Progenitor cell of endocrine pancreas (in vitro differentiated cells): ENCODE measurements around the gene OSBPL10. TPM values are rescaled to one million over a fixed set of nuclear protein-coding genes. Genes with fewer than 3 reads are reported as not detected.

Experiments
- DNase-seq: peaks from one replicate; pipeline ENCODE4 v3.0.0; 2021; ENCODE audit warnings: low spot score; ENCODE audit not compliant: unreplicated experiment
- H3K27ac Mint-ChIP-seq: 2 replicates; pipeline ENCODE4 v1.8.0; 2021; ENCODE audit warnings: mild to moderate bottlenecking, moderate library complexity, mixed read lengths
- H3K27me3 Mint-ChIP-seq: 2 replicates; pipeline ENCODE4 v1.8.0; 2021; ENCODE audit warnings: mixed read lengths
- H3K36me3 Mint-ChIP-seq: 2 replicates; pipeline ENCODE4 v1.8.0; 2022; ENCODE audit warnings: mixed read lengths; ENCODE audit not compliant: insufficient read depth
- H3K4me1 Mint-ChIP-seq: 2 replicates; pipeline ENCODE4 v1.8.0; 2021; ENCODE audit warnings: low read depth, mixed read lengths
- H3K4me3 Mint-ChIP-seq: 2 replicates; pipeline ENCODE4 v1.8.0; 2021; ENCODE audit warnings: low read depth, mild to moderate bottlenecking, moderate library complexity, mixed read lengths
- H3K9me3 Mint-ChIP-seq: 2 replicates; pipeline ENCODE4 v1.8.0; 2021; ENCODE audit warnings: low read depth, mixed read lengths
- total RNA-seq: library from RNA; stranded (reverse); gene quantifications from 2 replicates; pipeline ENCODE4 v1.2.1, GENCODE V29; 2021
- TF ChIP-seq, protein P1 (sequence below): fragments of 200-600 bp; sonication (generic); IDR thresholded peaks from one replicate; pipeline ENCODE4 v1.5.0; 2021; ENCODE audit warnings: antibody characterized with exemption, mild to moderate bottlenecking; ENCODE audit not compliant: unreplicated experiment

OSBPL10 gene
- total RNA-seq, 1 donor from 2014 or later: 25.2 TPM

- Mint-ChIP-seq H3K9me3 (peaks cover 3% of the 10 kb centered on the region), H3K27ac (peak overlapping the region; percentile 64), H3K27me3 (no peaks in the 10 kb centered on the region), H3K36me3 (peaks cover 3% of the 10 kb centered on the region), H3K4me3 (no peak overlapping the region), H3K4me1 (peaks cover 34% of the 10 kb centered on the region)
- TF ChIP-seq, protein P1, sequence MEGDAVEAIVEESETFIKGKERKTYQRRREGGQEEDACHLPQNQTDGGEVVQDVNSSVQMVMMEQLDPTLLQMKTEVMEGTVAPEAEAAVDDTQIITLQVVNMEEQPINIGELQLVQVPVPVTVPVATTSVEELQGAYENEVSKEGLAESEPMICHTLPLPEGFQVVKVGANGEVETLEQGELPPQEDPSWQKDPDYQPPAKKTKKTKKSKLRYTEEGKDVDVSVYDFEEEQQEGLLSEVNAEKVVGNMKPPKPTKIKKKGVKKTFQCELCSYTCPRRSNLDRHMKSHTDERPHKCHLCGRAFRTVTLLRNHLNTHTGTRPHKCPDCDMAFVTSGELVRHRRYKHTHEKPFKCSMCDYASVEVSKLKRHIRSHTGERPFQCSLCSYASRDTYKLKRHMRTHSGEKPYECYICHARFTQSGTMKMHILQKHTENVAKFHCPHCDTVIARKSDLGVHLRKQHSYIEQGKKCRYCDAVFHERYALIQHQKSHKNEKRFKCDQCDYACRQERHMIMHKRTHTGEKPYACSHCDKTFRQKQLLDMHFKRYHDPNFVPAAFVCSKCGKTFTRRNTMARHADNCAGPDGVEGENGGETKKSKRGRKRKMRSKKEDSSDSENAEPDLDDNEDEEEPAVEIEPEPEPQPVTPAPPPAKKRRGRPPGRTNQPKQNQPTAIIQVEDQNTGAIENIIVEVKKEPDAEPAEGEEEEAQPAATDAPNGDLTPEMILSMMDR: no peak
- no peak for DNase-seq
Observed at GRCh38 chr3:31967592-31967991, 13.5 kb downstream of the OSBPL10 start.

- Mint-ChIP-seq H3K27me3 (no peaks in the 10 kb centered on the region), H3K4me3 (no peak overlapping the region), H3K36me3 (peaks cover 3% of the 10 kb centered on the region), H3K9me3 (peaks cover 3% of the 10 kb centered on the region), H3K27ac (no peak overlapping the region), H3K4me1 (peaks cover 34% of the 10 kb centered on the region)
- TF ChIP-seq, protein P1: no peak
- DNase-seq: no peak
Observed at GRCh38 chr3:31966978-31967591, 14.0 kb downstream of the OSBPL10 start.

DNA sequence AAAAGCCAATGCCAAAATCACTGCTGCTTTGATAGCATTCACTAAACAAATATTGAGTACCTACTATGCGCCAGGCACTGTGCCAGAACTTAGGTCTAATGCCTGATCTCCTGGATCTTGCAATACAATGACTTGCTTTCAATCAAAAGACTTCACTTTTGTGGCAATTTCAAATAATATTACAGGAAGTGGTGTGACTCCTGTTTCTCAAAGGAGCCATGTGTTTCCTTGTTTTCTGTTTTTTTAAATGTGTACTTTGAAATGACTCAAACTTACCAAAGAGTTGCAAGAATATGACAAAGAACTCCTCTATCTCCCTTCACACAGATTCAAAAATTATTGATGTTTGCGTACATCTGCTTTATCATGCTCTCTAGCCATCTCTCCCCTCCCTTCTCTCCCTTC lies 18.3 kb downstream of the OSBPL10 start:
- no peaks in the 10 kb centered on the region for H3K27me3 Mint-ChIP-seq
- peaks cover 3% of the 10 kb centered on the region for H3K36me3 Mint-ChIP-seq
- peaks cover 3% of the 10 kb centered on the region for H3K9me3 Mint-ChIP-seq
- no peak overlapping the region for H3K27ac Mint-ChIP-seq
- DNase-seq: no peak
- no peak overlapping the region for H3K4me3 Mint-ChIP-seq
- TF ChIP-seq, protein P1: no peak
- peaks cover 36% of the 10 kb centered on the region for H3K4me1 Mint-ChIP-seq

GRCh38 chr3:31960793-31961431 lies 20.1 kb downstream of the OSBPL10 start:
- peaks cover 27% of the 10 kb centered on the region for H3K4me1 Mint-ChIP-seq
- DNase-seq: no peak
- TF ChIP-seq, protein P1: no peak
- H3K27me3 Mint-ChIP-seq: no peaks in the 10 kb centered on the region
- H3K36me3 Mint-ChIP-seq: no peaks in the 10 kb centered on the region
- peaks cover under 1% of the 10 kb centered on the region for H3K9me3 Mint-ChIP-seq
- H3K27ac Mint-ChIP-seq: peak overlapping the region; percentile 34
- H3K4me3 Mint-ChIP-seq: no peak overlapping the region

DNA sequence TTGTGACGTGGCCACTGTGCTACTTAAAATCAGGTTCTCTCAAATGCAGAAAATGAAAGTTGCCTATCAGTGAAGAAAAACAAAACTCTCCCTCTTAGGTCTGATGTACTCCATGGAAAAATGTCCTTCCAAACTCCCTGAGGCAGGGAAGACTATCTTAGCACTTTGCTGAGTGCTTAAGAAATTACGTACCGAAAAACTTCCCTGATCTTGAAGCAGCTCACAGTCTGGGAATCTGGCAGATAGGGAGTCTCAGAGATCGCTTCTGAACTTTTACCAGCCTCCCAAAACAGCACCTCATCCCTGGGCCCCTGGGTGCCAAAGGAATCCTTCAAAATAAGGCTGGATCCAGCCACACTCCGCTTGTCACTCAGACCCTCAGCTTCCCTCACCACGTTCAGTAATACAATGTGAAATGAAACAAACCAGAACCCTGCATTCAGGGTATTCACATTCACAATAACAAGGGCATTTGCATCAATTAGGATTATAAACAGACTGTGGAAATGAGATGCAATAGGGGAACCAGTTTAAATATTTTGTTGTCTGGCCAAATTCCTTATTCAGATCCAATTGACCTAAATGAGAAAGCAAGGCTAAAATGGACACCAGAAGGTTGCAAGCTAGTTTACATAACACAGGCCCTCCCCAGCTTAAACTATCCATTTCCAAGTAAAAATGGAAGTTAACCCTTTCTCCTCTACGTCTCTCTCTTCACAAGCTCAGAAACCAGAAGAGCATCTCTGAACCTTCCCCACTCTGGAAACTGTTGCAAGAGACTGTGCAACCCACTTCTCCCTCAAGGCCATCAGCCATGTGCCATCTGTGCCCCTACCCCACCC lies 20.9 kb downstream of the OSBPL10 start:
- Mint-ChIP-seq H3K27ac (peak overlapping the region; percentile 34), H3K36me3 (no peaks in the 10 kb centered on the region), H3K9me3 (peaks cover 7% of the 10 kb centered on the region), H3K4me3 (no peak overlapping the region), H3K4me1 (peaks cover 27% of the 10 kb centered on the region), H3K27me3 (no peaks in the 10 kb centered on the region)
- TF ChIP-seq, protein P1: no peak
- DNase-seq: no peak
